AG09309 (cell line): ENCODE measurements around the gene SF3B2.
"Not testable (repeated sequence)": the region's sequence is repeated elsewhere in the genome, so short reads cannot be mapped to it uniquely, and the experiment has no call there.

ENCODE experiments used
- DNase-seq: peaks from one replicate; pipeline ENCODE4 v3.0.0-alpha.2; 2010; ENCODE audit warnings: low read depth
- H3K4me3 ChIP-seq: 2 replicates; pipeline ENCODE4 v1.5.1; 2011; ENCODE audit warnings: mild to moderate bottlenecking, low read depth, low read length, moderate library complexity; ENCODE audit not compliant: control insufficient read depth
- CTCF ChIP-seq: IDR thresholded peaks from 2 replicates; pipeline ENCODE4 v1.5.1; 2011; ENCODE audit warnings: mild to moderate bottlenecking, low read depth, low read length, inconsistent platforms; ENCODE audit not compliant: insufficient read depth, control insufficient read depth; ENCODE audit errors: missing control alignments

The SF3B2 gene

GRCh38 chr11:66082946-66083698 lies 31.0 kb downstream of the SF3B2 start:
- TF ChIP-seq CTCF, result no peak
- no peak for DNase-seq

GRCh38 chr11:66083767-66084166 lies 31.6 kb downstream of the SF3B2 start:
- no peak overlapping the region for H3K4me3 ChIP-seq
- TF ChIP-seq CTCF, result no peak
- DNase-seq, result no peak

More at GRCh38 chr11:66082946-66083698, 31.0 kb downstream of the SF3B2 start:
- H3K4me3 ChIP-seq, result no peak overlapping the region

- no peak for TF ChIP-seq CTCF
- DNase-seq, result no peak
- H3K4me3 ChIP-seq, result no peak overlapping the region
These were observed 32.8 kb downstream of the SF3B2 start for GRCh38 chr11:66084821-66085475.

- DNase-seq, result no peak
- no peak for TF ChIP-seq CTCF
These were observed 35.2 kb downstream of the SF3B2 start for GRCh38 chr11:66087148-66087908.

GRCh38 chr11:66089067-66089466 lies 36.9 kb downstream of the SF3B2 start:
- no peak for DNase-seq
- H3K4me3 ChIP-seq, result no peak overlapping the region
- TF ChIP-seq CTCF, result no peak

More at GRCh38 chr11:66087148-66087908, 35.2 kb downstream of the SF3B2 start:
- no peak overlapping the region for H3K4me3 ChIP-seq

GRCh38 chr11:66090288-66090687 lies 38.1 kb downstream of the SF3B2 start:
- no peak for DNase-seq
- TF ChIP-seq CTCF, result no peak
- H3K4me3 ChIP-seq, result no peak overlapping the region

- not testable (repeated sequence) for DNase-seq, H3K4me3 ChIP-seq
These were observed 40.0 kb downstream of the SF3B2 start for GRCh38 chr11:66092125-66092524.

GRCh38 chr11:66099746-66100145 lies 47.6 kb downstream of the SF3B2 start:
- not testable (repeated sequence) for H3K4me3 ChIP-seq, DNase-seq
